DMS53 treated with DMSO at 0.1 percent for 48 hours (cell line): ENCODE measurements around the gene FBXL19.
"Not testable (repeated sequence)": the region's sequence is repeated elsewhere in the genome, so short reads cannot be mapped to it uniquely, and the experiment has no call there.

Source experiments
- DNase-seq: peaks from one replicate; lab custom pipeline; 2025; ENCODE audit not compliant: unreplicated experiment; lab: John Stamatoyannopoulos, UW

The FBXL19 gene, protein sequence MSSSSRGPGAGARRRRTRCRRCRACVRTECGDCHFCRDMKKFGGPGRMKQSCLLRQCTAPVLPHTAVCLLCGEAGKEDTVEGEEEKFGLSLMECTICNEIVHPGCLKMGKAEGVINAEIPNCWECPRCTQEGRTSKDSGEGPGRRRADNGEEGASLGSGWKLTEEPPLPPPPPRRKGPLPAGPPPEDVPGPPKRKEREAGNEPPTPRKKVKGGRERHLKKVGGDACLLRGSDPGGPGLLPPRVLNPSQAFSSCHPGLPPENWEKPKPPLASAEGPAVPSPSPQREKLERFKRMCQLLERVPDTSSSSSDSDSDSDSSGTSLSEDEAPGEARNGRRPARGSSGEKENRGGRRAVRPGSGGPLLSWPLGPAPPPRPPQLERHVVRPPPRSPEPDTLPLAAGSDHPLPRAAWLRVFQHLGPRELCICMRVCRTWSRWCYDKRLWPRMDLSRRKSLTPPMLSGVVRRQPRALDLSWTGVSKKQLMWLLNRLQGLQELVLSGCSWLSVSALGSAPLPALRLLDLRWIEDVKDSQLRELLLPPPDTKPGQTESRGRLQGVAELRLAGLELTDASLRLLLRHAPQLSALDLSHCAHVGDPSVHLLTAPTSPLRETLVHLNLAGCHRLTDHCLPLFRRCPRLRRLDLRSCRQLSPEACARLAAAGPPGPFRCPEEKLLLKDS

DNA sequence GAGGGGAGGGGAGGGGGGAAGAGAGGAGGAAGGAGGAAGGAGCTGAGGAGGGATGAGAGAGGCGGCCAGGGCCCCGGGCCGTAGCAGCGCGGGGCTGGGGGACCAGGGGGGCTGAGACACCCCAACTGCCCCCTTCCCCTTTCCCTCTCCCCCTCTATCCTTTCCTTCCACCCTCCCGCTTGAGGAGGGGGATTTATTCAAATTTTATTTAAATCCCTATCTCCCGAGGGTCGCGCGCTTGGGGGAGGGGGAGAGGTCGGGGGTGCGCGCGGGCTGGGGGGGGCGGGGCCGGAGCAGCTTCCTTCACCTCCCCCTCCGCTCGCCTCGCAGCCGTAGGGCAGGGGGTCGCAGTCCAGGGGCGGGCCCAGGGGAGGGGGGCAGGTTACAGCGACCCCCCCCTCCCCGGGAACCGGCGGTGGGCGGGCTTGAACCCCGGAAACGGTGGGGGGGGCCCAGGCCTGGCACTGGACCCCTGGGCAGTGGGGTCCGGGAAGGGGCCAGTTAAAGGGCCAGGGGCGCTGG is at the start of gene FBXL19:
Gene FBXL19 (plus strand): TSS at position 19 of the 522 bp plus-strand sequence. CDS start 2,183 bp downstream, outside the sequence.
- DNase-seq: no peak

DNA sequence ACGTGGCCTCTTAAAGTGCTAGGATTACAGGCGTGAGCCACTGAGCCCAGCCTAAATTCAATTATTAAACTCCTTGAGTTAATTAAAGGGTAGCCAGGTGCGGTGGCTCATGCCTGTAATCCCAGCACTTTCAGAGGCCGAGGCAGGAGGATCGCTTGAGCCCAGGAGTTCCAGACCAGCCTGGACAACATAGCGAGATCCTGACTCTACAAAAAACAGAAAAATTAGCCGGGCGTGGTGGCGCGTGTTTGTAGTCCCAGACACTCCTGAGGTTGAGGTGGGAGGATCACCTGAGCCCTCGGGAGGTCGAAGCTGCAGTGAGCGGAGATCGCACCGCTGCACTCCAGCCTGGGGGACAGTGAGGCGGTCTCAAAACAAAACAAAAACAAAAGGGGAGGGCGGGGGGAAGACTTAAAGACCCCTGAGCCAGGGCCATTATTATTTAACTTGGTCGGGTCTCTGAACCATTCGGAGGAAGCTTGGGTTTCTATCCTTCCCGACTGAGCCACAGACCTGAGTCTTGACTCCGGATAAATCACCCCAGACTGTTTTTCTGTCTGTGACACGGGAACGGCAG is 49.0 kb upstream of the FBXL19 start:
- DNase-seq: no peak

DNA sequence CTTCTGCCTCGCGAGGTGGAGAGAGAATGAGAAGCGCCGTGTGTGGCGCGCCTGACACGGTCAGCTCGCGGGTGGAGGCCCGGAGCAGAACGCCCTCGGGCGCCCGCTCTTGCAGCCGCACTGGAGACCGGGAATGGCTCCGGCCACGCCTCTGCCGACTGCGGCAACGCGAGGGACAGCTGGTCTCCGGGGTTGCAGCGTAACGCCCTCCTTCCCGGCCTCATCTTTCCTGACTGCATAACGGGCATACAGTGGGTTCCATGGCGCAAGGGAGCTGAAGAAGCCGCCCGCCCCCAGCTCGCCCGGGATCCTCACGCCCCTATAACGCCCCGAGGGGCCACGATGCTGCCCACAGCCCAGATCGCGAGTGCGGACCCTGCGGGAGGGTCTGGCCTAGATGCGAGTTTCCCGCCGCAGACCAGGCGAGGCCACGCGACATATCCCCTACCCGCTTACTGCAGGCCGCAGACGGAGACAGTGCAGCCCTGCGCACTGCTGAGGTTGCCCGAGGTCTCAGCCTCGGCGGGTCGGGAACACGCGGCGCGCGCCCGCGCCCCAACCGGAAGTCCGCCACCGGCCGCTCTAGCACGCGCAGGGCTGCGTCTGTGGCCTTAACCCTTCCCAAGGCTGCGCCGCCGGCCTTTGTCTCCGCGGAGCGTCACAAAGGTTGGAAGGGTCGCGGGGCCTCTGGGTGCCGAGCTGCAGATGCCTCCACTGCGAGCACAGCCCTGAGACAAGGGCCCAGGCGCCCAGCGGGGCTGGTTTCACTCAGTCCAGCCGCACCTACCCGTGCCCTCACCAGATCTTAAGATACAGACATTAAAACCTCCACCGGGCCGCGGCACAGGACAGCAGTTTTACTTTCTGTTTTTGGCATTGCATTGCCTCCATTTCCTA is 48.3 kb upstream of the FBXL19 start:
- DNase-seq: peak; percentile 67

DNA sequence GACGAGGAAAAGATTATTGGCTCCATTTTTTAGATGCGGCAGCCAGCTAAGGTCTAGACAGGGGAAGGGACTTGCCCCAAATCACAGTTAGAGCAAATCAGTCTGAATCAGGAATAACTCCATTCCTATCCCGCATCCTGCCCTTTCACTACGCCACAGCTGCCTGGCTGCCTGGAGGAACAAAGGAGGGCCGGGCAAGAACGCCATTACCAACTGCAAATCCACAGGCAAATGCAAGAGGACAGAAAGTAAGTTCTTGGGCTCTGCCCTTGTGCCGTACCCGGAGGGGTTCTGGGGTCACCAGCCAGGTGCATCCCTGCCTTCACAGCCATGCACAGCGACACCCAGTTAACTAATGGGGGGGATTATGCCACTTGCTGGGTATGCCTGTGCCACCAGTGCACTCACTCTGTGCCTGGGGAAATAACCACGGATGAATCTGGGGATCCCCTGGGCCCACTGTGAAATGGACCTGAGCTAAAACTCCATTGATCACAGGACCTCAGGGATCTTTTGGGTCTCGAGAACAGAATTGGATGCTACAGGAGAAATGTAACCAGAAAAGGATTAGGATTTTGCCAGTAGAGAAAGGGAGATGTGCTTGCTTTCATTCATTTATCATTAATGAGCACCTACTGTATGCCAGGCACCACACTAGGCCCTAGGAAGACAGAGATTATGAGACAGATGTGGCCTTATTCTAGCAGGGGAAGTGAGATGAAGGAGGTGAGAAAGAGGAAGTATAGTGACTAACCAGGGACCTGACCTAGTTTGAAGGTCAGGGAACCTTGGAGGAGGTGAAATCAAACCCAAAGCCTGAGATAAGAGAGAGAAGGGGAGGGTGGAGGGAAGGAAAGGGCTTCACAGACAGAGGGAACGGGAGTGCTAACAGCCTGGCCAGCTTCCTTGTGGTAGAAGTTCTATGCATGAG is 47.2 kb upstream of the FBXL19 start:
- DNase-seq: no peak

DNA sequence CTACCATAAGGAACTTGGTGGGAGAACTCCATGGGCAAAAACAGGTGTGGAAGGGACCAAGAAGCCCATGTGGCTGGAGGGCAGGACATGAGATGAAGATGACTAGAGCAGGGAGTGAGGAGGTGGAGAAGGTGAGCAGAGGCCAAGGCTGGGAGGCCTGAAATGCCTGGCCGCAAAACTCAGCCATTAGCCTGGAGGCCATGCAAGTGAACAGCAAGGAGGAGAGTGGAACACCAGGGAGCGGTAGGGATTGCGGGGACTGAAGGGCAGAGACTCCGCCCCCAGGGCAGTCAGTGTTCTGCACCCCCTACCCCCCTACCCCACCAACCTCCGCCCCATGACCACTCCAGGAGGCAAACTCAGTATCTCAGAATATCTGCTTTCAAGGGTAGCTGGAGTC is 46.5 kb upstream of the FBXL19 start:
- no peak for DNase-seq

DNA sequence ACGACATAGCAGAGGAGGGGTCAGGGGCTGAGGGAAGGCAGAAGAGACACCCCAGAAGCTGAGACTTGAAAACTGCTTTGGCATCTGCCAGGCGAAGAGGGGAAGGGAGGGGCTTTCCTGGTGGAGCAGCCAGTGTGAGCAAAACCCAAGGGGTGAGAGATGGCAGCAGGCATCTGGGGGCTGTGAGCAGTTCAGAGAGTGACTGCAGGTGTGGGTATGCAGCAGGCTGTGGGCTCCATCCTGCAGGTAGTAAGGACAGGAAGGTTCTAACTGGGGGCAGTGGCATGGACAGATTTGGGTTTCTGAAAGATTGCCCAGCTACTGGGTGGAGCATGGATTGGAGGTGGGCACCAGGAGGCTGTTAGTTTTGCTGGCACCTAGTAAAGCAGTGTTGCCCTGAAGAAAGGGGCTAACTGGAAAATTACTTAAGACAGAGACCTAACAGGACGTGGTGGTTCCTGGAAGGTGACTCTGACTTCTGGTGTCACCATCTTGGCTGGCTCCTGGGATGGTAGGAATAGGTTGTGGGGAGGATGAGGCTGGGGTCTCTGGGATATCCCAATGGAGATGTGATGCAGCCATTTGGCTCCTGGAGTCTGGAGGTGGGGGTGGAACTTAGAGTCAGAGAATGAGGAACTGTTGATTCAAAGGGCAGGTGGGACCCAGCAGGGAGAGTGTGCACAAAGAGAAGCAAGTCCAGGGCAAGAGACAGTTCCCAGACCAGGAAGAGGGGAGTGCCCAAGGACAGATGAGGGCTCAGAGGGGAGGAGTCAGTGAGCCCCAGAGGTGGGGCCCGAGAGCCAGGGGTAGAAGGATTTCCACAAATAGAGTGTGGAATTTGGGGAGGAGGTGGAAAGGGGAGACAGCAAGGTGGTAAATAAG is 40.7 kb upstream of the FBXL19 start:
- DNase-seq: no peak

DNA sequence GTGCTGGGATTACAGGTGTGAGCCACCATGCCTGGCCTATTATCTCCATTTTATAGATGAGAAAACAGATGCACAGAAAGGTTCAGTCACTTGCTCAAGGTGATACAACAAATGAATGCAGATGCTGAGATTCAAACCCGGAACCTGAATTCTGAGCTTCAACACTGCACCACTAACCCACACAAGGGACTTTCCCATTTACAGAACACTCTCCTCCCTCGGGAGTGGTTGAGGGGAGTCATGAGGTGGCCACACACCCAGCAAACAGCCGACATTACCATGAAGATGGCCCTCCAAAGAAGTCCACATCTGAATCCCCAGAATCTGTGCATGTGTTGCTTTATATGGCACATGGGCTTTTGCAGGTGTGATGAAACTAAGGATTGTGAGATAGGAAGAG is 38.6 kb upstream of the FBXL19 start:
- no peak for DNase-seq

DNA sequence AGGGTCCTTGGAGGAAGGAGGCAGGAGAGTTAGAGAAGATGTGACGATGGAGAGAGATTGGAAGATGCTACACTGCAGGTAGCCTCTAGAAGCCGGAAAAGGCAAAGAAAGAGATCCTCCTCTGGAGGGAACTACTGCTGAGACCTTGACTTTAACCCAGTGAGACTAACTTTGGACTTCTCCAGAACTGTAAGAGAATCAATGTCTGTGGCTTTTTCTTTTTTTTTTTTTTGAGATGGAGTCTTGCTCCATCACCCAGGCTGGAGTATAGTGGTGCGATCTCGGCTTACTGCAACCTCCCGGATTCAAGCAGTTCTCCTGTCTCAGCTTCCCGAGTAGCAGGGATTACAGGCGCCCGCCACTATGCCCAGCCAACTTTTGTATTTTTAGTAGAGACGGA is 38.2 kb upstream of the FBXL19 start:
- no peak for DNase-seq

DNA sequence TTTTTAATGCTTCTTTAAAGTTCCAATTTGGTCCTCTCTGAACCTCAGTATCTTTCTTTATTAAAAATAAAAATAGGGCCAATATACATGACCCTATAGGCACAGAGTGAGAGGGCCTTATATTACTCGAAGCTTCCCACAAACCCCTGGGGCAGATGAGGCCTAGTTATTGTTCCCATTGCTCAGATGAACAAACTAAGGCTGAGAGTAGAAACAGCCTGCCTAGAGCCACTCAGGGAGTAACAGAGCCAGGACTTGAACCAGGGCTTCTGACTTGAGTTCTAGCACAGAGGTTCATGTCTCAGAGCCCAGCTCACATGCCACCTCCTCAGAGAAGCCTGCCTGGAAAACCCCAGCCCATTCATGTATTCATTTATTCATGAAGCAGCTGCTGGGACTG is 37.2 kb upstream of the FBXL19 start:
- no peak for DNase-seq

DNA sequence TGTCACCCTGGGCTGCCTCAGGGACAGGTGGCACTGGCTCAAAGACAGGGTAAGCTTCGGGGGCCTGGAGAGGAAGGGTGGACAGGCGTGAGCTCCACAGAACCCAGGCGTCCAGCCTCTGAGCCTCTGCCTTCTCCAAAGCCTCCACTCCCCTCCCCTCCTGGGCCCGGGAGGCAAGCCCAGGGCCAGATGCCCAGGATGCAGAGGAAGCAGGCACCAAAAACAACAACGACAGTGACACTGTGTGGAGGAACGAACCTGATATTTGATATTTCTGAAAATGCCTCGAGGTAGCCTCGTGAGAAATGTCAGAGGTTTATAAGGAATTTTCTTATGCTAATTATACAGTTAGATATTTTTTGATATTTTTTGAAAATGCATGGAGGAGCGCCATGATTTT is 35.4 kb upstream of the FBXL19 start:
- no peak for DNase-seq

DNA sequence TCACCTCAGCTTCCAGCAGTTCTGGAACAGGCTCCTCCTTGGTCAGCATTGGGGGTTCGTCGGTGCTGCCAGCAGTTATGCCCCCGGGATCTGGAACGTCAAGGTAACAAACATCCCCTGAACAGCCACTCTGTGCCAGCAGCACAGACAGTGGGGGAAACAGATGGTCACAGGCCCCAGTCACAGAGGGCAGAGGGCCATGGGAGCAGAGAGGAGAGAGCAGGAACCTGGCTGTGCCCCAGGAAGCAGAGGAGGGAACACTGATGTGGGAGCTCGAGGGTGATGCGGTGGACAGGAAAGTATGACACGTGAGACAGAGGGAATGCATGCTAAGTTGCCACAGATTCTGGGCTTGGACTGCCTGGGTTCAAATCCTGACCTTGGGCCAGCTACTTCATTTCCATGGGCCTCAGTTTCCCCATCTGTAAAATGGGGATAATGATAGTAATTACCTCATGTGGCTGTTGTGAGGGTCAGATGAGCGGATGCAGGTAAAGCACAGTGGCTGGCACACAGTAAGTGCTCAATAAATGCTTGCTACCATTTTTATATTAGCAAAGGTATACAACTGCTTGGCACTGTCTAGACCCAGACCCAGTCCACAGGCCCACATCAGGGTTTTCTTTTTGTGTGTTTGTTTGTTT is 34.4 kb upstream of the FBXL19 start:
- no peak for DNase-seq

DNA sequence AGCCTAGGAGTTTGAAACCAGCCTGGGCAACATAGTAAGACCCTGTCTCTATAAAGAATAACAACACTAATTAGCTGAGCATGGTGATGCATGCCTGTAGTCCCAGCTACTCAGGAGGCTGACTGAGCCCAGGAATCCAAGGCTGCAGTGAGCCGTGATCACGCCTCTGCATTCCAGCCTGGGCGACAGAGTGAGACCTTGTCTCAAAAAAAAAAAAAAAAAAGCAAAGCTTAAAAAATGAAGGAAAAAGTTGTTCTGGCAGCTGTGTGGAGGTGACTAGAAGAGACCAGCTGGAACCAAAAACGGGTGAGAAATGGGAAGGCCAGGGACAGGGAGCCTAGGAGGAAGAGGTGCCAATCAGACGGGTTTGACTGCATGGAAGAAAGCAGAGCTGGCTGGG is 33.7 kb upstream of the FBXL19 start:
- DNase-seq: no peak

DNA sequence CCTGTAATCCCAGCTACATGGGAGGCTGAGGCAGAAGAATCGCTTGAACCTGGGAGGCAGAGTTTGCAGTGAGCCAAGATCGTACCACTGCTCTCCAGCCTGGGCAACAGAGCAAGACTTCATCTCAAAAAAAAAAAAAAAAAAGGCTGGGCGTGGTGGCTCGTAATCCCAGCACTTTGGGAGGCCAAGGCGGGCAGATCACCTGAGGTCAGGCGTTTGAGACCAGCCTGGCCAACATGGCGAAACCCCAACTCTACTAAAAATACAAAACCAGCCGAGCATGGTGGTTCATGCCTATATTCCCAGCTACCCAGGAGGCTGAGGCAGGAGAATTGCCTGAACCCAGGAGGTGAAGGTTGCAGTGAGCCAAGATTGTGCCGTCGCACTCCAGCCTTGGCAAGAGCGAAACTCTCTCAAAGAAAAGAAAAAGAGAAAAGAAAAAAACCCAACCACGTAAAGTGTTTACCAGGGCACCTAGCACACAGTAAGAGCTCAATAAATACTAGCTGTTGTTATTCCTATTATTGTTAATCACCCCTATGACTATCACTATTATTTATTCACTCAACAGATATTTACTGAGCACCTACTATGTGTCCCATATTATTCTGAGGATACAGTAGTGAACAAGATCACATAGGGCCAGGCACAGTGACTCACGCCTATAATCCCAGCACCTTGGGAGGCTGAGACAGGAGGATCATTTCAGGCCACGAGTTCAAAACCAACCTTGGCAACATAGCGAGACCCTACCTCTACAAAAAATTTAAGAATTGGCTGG is 32.1 kb upstream of the FBXL19 start:
- DNase-seq: not testable (repeated sequence)

DNA sequence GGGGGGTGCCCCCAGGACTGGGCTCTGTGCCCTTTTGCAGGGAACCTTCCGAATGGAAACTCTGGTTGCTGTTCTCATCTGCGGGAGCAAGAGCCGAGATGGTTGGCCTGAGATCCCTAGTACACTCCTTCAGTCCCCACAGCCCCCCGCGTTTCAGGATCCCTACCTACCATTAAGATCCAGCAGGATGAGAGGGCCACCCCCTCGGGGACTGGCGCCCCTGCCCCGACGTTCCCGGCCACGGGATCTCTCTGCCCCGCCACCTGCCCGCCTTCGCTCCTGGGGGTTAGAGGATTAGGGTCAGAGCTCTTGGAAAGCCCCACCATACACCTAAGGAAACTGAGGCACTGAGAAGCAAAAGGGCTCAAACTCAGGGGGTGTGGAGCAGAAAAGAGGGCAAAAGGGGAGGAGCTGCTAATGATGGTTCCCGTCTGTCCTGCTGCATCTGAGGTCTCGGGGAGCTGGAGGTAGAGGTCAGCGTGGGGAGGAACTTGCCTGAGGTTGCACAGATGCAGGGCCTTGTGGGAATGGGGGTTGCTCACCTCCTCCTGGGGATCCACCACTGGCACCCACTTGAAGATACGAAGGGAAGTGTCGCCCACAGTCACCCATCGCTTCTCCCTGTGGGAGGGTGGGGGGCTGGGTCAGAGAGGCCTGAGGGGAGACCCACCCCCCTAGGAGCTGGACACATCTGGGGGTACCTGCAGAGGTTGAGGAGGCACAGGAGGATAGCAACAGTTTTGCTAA is 30.5 kb upstream of the FBXL19 start:
- DNase-seq: no peak

DNA sequence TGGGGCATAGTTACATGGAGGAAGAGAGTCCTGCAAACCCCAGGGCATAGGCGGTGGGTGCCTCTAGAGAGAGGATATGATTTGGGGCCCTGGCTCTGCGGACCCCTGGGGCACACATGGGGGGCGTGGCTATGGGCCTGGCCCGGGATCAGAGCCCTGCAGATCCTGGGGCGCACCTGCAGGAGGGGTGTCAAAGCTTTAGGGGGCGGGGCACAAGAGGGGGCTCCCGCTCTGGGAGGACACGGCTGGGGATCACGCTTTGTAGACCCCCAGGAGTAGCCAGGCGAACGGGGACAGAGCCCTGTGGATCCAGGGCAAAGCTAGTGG is 30.0 kb upstream of the FBXL19 start:
- DNase-seq: no peak

DNA sequence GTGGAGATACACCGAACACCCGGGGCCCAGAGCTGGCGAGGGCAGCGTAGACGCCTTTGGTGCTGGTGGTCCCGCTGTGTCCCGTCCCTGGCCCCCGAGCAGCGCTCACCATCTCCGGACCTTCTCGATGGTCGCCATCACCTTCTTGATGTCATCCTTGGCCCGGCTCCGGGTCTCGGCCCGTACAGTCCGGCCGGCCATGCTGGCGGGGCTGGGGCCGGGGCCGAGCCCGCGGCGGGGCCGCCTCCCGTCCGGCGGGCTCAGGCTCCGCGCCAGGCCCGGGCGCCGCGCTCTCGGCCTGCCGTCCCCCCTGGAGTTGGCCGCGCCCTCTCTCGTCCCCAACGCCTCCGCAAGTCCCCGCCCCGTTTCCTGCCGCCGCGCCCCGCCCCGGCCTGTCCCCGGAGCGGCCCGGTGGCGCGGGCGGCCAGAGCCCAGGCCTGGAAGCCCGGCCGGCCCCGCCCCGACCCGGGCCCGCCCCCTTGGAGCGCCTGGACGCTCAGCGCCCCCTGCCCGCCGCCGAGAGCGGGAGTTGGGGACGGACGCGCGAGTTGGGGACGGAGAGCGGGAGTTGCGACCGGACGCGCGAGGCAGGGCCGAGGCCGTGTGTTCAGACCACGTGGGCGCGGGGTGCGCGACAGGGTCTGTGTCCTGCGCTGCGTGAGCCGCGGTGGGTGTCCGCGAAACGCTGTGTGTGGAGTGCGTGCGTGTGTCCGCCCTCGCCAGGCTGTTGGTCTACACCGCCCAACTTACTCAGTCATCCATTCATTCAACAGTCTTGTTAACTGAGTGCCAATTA is 29.4 kb upstream of the FBXL19 start, which contains the start of gene BCL7C:
Gene BCL7C (minus strand): TSS at position 334 of the 796 bp plus-strand sequence. CDS start 133 bp downstream, at position 201.
- DNase-seq: peak; percentile 67
